ENCODE data around the gene NECTIN4. TPM values are rescaled to one million over a fixed set of nuclear protein-coding genes. Genes with fewer than 3 reads are reported as not detected.

NECTIN4 gene
- total and polyA plus RNA-seq, 2 of the 13 experiments (the other 11 are each of a cell fraction or from before 2014, with no cell fraction given), result 5.9 to 12.4 TPM

DNA sequence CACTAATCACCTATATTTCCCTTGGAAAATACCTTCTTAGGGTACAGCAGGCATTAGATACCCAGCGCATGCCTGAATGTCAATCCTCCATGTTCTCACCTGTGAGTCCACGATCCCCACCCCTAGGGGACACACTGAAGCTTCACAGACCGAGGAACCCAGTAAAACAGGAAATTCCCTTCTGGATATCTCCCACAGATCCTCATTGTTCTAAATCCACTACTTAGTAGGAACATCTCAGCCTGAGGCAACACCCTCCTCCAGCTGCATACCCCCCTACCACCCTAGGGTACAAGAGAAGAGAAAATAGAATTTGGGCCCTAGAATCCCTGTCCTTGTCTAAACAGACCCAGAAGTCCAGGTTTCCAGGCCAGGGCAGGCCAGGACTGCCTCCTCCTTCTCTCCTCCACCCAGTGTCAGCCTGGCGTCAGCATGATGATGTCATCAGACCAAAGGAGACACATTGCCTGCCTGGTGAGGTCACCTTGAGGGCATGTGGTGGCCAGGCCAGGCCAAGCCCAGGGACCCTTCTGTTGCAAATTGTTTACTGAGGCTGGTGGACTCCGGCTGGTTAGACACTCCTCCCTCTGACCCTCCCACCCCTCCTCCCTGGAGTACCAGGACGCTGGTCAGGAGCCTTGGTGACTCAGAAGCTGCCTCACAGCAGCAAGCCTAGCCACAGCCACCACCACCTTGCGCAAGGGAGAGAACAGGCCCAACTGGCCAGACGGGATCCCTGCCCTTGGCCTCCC, 6.2 kb downstream of the NECTIN4 start (continued):
- TF ChIP-seq, protein P1, sequence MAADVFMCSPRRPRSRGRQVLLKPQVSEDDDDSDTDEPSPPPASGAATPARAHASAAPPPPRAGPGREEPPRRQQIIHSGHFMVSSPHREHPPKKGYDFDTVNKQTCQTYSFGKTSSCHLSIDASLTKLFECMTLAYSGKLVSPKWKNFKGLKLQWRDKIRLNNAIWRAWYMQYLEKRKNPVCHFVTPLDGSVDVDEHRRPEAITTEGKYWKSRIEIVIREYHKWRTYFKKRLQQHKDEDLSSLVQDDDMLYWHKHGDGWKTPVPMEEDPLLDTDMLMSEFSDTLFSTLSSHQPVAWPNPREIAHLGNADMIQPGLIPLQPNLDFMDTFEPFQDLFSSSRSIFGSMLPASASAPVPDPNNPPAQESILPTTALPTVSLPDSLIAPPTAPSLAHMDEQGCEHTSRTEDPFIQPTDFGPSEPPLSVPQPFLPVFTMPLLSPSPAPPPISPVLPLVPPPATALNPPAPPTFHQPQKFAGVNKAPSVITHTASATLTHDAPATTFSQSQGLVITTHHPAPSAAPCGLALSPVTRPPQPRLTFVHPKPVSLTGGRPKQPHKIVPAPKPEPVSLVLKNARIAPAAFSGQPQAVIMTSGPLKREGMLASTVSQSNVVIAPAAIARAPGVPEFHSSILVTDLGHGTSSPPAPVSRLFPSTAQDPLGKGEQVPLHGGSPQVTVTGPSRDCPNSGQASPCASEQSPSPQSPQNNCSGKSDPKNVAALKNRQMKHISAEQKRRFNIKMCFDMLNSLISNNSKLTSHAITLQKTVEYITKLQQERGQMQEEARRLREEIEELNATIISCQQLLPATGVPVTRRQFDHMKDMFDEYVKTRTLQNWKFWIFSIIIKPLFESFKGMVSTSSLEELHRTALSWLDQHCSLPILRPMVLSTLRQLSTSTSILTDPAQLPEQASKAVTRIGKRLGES (CRISPR knock-in tag; IDR thresholded peaks at IDR 0.05; ENCODE audit: borderline replicate concordance), result no peak
- TF ChIP-seq, protein P2, sequence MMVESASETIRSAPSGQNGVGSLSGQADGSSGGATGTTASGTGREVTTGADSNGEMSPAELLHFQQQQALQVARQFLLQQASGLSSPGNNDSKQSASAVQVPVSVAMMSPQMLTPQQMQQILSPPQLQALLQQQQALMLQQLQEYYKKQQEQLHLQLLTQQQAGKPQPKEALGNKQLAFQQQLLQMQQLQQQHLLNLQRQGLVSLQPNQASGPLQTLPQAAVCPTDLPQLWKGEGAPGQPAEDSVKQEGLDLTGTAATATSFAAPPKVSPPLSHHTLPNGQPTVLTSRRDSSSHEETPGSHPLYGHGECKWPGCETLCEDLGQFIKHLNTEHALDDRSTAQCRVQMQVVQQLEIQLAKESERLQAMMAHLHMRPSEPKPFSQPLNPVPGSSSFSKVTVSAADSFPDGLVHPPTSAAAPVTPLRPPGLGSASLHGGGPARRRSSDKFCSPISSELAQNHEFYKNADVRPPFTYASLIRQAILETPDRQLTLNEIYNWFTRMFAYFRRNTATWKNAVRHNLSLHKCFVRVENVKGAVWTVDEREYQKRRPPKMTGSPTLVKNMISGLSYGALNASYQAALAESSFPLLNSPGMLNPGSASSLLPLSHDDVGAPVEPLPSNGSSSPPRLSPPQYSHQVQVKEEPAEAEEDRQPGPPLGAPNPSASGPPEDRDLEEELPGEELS (CRISPR knock-in tag; IDR thresholded peaks at IDR 0.05), result 0 out of 2 replicates have a peak, but pooled peaks have one; percentile 38
- TF ChIP-seq HOXD1 (CRISPR knock-in tag; IDR thresholded peaks at IDR 0.05) (no peak), ZSCAN22 (CRISPR knock-in tag; IDR thresholded peaks at IDR 0.05) (peak; percentile 79), ZNF782 (CRISPR knock-in tag; IDR thresholded peaks at IDR 0.05; ENCODE audit: borderline replicate concordance) (no peak), SIN3A (IDR thresholded peaks at IDR 0.05; ENCODE audit: borderline replicate concordance, low read depth, low read length) (no peak), PRMT3 (CRISPR knock-in tag; IDR thresholded peaks at IDR 0.05; ENCODE audit: borderline replicate concordance, low read depth) (no peak), ZNF777 (CRISPR knock-in tag; IDR thresholded peaks at IDR 0.05) (no peak), DNMT3B (CRISPR knock-in tag; conservative IDR thresholded peaks at IDR 0.05) (0 out of 2 replicates have a peak, but pooled peaks have one; percentile 44), KDM1A (CRISPR knock-in tag; IDR thresholded peaks at IDR 0.05) (no peak), RARA (CRISPR knock-in tag; IDR thresholded peaks at IDR 0.05) (peak; percentile 74)
- TF ChIP-seq, protein P3, sequence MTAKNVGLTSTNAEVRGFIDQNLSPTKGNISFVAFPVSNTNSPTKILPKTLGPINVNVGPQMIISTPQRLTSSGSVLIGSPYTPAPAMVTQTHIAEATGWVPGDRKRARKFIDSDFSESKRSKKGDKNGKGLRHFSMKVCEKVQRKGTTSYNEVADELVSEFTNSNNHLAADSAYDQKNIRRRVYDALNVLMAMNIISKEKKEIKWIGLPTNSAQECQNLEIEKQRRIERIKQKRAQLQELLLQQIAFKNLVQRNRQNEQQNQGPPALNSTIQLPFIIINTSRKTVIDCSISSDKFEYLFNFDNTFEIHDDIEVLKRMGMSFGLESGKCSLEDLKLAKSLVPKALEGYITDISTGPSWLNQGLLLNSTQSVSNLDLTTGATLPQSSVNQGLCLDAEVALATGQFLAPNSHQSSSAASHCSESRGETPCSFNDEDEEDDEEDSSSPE (CRISPR knock-in tag; IDR thresholded peaks at IDR 0.05), result no peak
- TF ChIP-seq, protein P4, sequence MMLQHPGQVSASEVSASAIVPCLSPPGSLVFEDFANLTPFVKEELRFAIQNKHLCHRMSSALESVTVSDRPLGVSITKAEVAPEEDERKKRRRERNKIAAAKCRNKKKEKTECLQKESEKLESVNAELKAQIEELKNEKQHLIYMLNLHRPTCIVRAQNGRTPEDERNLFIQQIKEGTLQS (CRISPR knock-in tag; IDR thresholded peaks at IDR 0.05), result peak; percentile 62; the same call in 1 of the 2 replicates
- TF ChIP-seq, protein P5, sequence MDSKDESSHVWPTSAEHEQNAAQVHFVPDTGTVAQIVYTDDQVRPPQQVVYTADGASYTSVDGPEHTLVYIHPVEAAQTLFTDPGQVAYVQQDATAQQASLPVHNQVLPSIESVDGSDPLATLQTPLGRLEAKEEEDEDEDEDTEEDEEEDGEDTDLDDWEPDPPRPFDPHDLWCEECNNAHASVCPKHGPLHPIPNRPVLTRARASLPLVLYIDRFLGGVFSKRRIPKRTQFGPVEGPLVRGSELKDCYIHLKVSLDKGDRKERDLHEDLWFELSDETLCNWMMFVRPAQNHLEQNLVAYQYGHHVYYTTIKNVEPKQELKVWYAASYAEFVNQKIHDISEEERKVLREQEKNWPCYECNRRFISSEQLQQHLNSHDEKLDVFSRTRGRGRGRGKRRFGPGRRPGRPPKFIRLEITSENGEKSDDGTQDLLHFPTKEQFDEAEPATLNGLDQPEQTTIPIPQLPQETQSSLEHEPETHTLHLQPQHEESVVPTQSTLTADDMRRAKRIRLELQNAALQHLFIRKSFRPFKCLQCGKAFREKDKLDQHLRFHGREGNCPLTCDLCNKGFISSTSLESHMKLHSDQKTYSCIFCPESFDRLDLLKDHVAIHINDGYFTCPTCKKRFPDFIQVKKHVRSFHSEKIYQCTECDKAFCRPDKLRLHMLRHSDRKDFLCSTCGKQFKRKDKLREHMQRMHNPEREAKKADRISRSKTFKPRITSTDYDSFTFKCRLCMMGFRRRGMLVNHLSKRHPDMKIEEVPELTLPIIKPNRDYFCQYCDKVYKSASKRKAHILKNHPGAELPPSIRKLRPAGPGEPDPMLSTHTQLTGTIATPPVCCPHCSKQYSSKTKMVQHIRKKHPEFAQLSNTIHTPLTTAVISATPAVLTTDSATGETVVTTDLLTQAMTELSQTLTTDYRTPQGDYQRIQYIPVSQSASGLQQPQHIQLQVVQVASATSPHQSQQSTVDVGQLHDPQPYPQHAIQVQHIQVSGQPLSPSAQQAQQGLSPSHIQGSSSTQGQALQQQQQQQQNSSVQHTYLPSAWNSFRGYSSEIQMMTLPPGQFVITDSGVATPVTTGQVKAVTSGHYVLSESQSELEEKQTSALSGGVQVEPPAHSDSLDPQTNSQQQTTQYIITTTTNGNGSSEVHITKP (CRISPR knock-in tag; IDR thresholded peaks at IDR 0.05; ENCODE audit: low read depth), result no peak
- TF ChIP-seq, protein P6, sequence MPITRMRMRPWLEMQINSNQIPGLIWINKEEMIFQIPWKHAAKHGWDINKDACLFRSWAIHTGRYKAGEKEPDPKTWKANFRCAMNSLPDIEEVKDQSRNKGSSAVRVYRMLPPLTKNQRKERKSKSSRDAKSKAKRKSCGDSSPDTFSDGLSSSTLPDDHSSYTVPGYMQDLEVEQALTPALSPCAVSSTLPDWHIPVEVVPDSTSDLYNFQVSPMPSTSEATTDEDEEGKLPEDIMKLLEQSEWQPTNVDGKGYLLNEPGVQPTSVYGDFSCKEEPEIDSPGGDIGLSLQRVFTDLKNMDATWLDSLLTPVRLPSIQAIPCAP (CRISPR knock-in tag; IDR thresholded peaks at IDR 0.05; ENCODE audit: low read depth), result no peak
- TF ChIP-seq, protein P7, sequence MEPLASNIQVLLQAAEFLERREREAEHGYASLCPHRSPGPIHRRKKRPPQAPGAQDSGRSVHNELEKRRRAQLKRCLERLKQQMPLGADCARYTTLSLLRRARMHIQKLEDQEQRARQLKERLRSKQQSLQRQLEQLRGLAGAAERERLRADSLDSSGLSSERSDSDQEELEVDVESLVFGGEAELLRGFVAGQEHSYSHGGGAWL (CRISPR knock-in tag; IDR thresholded peaks at IDR 0.05), result no peak

Data from HepG2 (cell line).